Hepatocyte (in vitro differentiated cells): ENCODE measurements around the gene SERPINA3.

Experiments
- EZH2 ChIP-seq: fragments of 200-600 bp; sonication (generic); IDR thresholded peaks from 2 replicates; pipeline ENCODE4 v1.6.1; 2016; ENCODE audit warnings: antibody characterized with exemption, mild to moderate bottlenecking, borderline replicate concordance
- EZH2phosphoT487 ChIP-seq: fragments of 200-600 bp; sonication (generic); IDR thresholded peaks from one replicate; pipeline ENCODE4 v1.6.1; 2018; ENCODE audit warnings: antibody characterized with exemption, mild to moderate bottlenecking, low read depth, moderate library complexity; ENCODE audit not compliant: unreplicated experiment, severe bottlenecking

- peak; percentile 80 for TF ChIP-seq EZH2phosphoT487
- TF ChIP-seq EZH2, result no peak
Observed at GRCh38 chr14:94636744-94637412, 24.7 kb downstream of the SERPINA3 start.
